ENCODE results near the gene HTR2C.

DNA sequence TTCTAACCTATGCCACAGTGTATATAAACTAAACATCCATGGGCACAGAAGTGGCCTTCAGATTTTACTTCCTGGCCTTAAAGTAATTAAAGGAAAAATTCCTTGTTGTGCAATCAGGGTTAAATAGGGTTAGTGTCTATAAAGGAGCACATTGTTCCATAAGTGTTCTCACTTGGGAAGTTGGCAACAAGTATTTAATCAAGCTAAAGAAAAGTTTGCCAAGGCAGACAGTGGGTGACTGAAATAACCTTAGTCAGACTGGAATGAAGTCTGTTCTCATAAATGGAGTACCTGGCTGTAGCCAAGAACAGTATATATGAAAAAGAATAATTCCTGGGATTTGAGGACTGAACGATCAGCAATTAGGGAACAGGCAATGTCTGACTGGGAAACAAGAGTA lies 213.6 kb downstream of the HTR2C start:
- TF ChIP-seq CTCF (IDR thresholded peaks at IDR 0.05; ENCODE audit: low read depth, low read length), result no peak
- TF ChIP-seq EZH2phosphoT487 (IDR thresholded peaks at IDR 0.05; ENCODE audit: low read depth), result no peak

Data from OCI-LY3 (cell line).